HCEC 1CT (cell line): ENCODE results near the gene DIPK1A.
"Not testable (repeated sequence)": the region's sequence is repeated elsewhere in the genome, so short reads cannot be mapped to it uniquely, and the experiment has no call there.

Experiments
- DNase-seq: peaks from one replicate; pipeline ENCODE4 v3.0.0-alpha.2; 2017

The DIPK1A gene

DNA sequence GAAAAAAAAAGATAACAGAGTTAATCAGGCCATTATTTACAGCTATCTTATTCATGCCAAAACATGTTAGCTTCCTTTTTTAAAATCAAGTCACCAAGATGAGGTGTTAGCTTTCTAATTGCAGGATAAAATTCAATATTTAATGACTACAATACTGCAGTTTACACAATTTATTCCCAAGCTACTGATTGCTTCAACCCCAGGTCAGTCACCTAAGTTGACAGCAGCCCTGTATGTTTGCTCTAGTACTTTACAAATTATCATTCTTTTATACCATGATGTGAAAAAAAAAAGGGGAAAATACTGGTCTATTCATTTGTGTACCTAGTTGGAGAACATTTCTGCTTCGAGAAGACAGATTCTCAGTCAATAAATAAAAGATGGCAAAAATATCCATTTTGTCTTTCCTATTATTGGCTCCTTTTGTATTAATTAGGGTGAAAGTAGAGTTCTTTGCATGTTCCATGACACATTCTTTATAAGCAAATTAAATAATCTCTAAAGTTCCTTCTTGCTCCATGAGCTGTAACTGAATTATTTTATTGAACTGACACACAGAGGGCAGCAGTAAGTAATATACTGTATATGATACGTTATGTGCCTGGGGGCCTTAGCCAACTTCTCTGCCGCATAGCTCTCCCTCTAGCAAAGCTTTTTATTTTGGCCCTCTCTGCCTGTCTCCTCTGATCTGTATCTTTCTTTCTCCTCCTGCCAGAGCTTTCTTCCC is 48.0 kb downstream of the DIPK1A start:
- no peak for DNase-seq

DNA sequence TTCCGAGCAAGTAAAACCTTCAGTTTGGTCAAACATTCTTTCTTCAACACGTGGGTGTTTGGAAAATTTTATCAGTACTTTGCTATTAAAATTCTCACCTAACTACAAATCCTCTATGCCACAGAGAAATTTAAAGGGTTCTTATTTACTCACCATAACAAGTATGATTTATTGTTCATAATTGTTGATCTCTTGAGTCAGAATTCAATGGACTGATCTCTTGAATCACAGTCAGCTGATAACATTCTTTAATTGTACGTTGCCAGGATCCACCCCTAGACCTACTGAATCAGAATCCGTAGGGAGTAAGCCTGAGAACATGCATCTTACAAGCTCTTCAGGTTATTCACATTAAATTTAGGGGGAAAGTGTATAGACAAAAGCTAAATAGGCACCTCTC is 51.2 kb downstream of the DIPK1A start:
- DNase-seq, result peak; percentile 78

DNA sequence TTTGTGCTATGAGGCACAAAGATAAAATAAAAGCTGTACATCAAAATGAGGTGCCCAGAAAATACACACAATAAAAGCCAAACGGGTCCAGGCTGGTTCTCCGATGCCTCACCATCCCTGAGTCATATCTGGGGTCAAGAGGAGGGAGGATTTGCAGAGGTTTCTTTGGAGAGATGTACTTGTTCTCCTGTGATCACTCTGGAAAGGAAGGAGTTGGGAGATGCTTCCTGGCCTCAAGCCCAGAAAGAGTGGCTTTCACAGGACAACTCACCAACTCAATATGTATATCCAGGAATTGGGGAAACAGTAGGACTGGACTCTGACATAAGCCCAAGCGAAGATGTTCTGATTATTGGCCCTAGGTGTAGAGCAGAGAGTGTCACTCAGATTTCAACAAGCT is 51.9 kb downstream of the DIPK1A start:
- DNase-seq, result peak; percentile 96

DNA sequence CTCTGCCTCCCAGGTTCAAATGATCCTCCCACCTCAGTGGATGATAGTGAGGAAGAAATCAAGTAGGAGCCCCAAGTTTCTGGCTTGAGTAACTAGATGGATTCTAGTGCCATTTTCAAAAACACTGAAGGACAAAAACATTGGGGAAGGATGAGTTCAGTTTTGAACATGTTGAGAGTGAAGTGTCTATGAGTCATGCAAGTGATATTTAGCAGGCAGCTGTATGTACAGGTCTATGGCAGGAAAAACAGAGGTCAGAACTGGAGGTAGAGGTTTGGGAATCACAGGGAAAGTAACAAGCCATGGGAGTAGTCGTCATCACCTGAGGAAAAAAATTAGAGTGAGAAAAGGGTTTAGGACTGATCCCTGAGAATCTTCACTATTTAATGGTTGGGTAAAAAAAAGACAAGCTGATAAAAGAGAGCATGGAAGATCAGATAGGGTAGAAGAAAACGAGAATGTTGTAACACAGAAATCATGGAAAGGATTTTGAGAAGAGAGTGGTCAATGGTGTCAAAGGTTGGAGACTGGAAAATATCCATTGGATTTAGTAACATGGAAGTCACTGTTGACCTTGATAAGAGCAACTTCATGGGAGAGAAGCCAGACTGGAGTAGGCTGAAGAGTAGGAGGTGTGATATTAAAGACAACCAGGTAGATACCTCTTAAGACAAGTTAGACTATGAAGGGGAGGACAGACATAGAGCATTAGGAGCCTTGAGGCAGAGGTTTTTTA is 53.1 kb downstream of the DIPK1A start:
- DNase-seq, result peak; percentile 56

DNA sequence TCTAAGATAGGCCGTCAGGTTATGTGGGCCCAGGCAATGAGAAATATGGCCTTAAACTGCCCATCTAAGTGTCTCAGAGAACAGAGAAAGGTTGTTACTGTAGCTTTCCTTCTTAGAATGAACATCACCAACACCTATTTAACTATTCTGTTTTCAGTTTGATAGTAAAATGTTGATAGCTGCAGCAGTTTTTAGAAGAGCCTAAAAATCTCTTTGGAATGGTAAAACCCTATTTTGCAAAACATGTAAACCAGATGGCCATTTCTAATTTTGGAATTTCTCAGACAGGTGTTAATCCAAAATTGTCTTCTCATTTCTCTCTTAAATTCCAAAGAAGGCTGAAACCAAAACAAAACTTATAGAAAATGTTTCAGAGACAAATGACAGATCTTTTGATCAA is 57.5 kb downstream of the DIPK1A start:
- DNase-seq, result no peak

DNA sequence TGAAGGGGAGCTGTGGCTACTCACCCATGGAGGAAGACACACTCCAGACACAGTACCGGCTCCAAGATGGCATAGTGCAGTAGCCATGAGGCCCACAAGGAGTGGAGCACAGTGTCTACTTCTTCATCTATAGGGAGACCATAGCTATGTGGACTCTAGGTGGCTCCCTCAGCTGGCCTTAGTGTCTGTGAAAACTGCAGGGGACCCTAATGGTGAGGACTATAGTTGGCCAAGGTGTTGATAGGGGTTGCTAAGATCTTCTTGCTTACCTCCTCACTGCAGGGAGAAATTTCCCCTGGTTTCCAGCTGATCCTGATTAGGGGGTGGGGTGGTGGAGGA is 58.9 kb downstream of the DIPK1A start:
- no peak for DNase-seq

DNA sequence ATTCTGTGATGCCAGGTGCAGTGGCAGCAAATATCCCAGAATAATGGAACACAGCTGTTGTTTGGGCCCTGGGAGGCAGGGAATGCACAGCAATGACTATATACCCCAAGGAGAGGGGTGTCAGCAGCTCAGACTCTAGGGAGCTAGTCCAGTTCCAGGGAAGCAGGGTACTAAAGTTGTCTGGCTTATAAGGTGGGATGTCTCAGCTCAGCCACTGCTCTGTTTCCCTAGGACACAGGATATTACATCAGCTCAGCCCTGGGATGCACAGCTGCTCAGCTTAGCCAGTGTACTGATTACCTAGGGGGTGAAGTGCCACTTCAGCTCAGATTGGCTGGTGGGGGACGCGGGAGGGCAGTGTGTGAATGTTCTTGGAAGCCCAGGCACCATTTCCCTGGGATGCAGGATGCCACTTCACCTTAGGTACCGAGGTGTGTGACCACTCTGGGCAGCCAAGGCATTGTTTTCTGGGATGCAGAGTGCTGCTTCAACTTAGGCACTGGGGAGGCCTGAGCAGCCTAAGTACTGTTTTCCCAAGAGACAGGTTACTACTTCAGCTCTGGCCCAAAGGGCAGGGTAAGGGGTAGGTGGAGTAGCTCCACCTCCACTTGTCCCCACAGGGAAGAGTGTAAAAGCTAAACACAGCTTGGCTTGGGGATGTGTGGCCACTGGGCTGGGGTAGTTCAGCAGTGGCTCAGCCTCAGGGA is 59.4 kb downstream of the DIPK1A start:
- no peak for DNase-seq

DNA sequence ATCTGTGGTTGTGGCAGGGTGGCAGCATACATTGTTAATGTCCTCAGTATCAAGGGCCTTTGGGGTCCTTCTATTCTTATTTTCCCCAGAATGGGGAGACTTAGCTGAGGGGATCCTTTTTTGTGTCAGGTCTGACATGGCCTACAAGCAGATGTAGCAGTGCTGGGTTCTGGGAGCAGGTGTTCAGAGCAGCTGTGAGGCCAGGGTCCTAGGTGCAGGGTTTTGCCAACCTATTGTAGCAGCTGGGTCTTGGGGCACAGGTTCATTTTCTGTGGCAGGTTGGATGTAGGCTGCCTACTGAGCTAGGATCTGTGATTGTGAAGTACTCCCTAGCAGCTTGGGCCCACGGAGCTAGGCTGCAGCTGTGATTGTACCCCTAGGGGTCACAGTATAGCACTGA is 60.1 kb downstream of the DIPK1A start:
- DNase-seq, result no peak

DNA sequence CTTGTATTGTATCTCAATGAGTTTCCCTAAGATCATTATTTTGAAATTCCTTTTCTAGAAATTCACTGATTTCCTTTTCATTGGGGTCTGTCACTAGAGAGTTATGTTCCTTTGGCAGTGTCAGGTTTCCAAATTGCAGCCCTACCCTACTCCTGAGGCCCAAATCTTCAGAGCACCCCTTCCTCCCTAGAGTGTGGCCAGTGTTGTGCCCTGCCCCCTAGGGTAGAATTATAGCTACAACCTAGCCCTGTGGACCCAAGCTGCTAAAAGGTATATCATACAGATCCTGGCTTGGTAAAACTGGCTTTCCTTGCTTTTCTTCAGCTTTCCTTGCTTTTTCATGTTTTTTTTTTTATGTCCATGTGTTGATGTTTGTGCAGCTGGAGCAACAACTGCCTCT is 60.7 kb downstream of the DIPK1A start:
- DNase-seq, result no peak

DNA sequence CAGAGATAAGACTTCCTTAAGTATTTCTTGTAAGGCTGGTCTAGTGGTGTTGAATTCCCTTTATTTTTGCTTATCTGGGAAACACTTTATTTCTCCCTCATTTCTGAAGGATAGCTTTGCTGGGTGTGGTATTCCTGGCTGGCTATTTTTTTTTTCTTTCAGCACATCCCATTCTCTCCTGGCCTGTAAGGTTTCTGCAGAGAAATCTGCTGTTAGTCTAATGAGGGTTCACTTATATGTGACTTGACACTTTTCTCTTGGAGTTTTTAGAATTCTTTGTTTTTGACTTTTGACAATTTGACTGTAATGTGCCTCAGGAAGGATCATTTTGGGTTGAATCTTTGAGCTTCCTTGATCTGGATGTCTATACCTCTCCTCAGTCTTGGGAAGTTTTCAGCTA is 61.5 kb downstream of the DIPK1A start:
- DNase-seq, result no peak

DNA sequence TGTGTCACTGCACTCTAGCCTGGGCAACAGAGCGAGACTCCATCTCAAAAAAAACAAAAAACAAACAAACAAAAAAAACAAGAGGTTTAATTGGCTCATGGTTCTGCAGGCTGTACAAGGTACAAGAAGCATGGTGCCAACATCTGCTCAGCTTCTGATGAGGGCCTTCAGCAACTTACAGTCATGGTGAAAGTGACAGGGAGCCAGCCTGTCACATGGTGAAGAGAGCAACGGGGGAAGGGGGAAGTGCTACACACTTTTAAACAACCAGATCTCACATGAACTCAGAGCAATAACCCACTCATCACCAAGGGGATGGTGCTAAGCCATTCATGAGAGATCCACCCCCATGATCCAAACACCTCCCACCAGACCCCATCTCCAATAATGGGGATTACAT is 63.2 kb downstream of the DIPK1A start:
- DNase-seq, result not testable (repeated sequence)

DNA sequence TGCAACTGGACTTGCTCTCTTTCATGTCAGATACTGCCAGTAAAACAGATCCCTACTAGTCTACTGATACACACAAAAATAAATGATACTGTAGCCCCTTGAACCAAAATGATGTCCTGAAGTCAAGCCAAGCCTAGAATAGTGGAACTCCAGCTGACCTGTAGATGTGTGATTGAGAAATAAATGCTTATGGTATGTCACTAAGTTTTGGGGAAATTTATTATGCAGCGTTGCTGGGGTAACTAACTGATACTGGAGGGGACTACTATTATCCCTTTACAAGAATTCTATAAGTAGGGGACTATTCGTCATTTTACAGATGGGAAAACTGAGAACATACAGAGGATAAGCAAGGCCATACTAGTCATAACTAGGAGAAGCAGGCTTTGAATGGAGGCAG is 73.8 kb downstream of the DIPK1A start:
- DNase-seq, result no peak

DNA sequence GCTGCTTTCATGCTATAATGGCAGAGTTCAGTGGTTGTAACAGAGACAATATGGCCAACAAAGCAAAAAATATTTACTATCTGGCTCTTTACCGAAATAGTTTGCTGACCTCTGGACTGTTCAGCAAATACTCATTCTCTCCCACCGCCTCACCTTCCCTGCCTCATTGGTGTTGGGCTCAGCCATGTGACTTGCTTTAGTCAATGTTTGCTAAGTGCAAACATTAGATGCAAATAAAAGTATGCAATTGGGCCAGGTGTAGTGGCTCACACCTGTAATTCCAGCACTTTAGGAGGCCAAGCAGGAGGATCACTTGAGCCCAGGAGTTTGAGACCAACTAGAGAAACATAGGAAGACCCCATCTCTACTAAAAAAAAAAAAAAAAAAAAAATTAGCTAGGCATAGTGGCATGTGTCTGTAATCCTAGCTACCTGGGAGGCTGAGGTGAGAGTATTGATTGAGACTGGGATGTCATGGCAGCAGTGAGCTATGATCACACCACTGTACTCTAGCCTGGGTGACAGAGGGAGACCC is 74.3 kb downstream of the DIPK1A start:
- DNase-seq, result no peak

DNA sequence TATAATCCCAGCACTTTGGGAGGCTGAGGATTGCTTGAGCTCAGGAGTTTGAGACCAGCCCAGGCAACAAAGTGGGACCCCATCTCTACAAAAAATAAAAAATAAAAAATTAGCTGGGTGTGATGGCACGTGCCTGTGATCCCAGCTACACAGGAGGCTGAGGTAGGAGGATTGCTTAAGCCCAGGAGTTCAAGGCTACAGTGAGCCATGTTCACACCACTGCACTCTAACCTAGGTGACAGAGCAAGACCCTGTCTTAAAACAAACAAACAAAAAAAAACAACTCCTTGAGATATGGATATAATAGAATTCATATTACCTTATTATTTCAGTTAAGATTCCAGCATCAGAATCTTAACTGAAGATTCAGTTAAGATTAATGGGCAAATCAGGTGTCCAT is 77.1 kb downstream of the DIPK1A start:
- DNase-seq, result no peak

DNA sequence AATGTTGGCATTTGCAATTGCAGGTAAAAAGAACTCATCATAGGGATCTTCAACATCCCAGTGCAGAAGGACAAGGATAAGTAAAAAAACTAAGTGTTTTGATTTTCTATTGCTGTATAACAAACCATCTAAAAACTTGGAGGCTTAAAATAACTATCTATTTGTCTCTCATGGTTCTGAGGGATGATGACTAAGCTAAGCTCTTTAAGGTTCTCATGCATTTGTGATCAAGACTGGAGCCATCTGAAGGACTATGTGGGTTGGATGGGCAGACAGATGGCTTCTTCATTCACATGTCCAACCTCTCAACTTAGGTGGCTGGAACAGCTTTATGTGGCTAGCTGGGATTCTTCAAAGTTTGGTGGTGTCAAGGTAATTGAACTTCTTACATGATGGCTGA is 78.0 kb downstream of the DIPK1A start:
- DNase-seq, result no peak

DNA sequence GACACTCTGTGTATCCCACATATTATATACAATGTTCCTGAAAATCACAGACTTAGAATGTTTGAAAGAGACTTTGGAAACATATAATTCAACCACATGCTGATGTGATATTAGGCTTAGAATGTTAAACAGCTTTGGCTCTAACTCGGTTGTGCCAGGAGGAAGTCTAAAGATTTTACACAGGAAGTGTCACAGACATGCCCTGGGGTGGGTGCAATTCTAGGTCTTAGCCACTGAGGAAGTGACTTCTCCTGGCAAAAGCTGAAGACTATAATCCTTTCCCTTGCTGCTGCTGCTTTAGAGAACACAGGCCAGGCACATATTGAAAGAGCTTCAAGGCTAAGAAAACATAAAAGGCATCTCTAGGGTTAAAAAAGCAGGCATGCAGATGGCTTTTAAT is 78.4 kb downstream of the DIPK1A start:
- no peak for DNase-seq

DNA sequence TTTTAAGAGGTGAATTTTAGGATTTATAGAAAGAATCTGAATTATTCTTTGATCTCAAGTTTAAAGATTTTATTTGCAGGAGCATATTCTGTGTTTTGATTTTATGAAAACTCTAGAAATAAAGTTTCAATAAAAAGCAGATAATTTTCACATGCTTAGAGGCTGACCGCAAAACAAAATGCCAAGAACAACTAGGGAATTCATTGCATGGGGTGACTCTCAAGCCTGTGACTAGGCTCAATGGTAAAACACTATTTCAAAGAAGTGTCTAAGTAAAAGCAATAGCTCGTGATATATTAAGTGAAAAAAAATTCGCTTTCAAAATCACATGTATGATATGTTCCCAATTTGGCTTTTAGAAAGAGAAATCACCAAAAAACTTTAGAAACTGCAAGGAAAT is 79.9 kb downstream of the DIPK1A start:
- no peak for DNase-seq

DNA sequence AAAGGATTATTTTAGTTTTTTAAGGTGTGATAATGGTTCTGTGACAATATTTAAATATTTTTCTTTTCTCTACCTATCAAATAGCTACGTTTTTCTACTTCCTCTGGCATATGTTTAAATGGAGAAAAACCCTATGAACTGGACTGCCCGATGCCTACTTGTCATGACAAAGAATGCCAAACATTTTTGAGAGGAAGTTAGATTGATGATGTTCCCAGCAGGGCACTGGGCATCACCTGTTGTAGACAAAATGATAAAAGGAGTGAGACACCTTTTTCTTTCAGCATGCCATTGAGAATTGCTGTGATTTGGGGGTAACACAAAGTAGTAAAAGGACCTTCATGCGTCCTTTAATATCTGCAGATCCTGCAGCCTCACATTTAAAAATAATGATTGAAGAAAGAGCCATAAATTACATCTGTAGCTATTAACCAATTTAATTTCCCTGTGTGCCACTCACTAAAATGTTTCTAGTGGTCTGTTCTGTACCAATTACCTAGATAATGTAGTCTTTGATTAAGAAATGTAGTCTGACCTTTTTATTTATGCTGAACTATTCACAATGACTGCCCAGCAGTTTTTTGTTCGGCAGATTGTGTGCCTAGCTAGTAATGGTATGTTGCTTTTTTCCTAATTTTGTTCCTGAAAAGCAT is 81.8 kb downstream of the DIPK1A start:
- DNase-seq, result no peak

DNA sequence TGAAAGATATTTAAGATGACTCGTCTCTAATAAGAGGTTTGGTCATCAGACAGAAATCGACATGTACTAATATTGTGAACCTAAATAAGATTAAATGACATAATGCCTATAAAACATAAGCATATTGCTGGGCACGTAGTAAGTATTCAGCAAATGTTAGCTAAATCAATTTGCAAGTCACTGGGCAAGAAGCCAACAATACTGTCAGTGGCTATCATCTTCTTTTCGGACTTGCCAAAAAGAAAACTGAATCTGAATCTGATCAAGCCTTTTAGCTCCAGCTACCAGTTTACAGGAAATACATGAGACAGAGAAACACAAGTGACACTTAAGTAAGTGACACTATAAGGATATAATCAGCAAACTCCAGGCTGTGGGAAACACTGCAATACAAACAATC is 83.5 kb downstream of the DIPK1A start:
- peak; percentile 11 for DNase-seq

DNA sequence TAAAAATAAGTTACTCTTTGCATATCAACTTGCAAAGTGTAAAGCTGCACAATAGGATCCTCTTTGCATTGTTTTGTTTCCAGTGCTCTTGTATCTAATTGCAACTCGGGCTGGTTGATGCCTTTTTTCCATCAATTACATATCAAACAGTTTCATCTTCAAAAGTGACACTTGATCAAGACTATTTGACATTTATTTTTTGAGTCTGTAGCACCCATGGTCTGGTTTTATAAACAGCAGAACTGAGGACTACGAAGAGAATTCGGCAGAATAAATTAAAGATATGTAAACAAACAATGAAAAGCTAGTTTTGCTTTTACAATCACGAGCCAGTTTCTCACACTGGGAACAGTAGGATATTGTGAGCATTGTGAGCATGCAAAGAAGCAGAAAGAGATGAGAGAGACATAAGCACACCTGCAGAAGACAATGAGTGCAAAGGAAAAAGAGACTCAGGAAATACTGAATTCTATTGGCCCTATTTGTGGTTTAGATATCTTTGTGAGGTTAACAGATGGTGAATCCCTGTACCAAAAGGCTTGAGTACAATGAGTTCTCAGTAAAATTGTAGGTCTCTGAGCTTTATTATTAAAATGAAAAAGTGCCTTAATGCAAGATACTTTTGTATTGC is 84.1 kb downstream of the DIPK1A start:
- no peak for DNase-seq

DNA sequence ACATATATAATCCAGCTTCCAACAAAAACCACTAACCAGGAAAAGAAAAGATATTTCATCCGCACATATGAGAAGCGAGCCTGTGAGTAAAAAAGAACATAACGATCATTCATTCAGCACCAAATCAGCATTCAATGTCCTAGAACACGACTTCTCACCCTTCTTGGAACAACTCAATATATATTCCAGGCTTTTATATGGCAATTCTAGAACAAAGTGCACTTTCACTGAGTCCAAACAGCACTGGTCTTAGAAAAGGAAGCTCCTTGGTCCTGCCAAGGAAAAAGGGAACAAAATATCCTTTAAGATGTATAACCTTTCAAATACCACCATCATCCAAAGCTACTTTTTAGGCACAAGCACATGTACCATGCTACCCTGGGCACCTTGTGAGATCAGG is 84.9 kb downstream of the DIPK1A start:
- DNase-seq, result no peak

DNA sequence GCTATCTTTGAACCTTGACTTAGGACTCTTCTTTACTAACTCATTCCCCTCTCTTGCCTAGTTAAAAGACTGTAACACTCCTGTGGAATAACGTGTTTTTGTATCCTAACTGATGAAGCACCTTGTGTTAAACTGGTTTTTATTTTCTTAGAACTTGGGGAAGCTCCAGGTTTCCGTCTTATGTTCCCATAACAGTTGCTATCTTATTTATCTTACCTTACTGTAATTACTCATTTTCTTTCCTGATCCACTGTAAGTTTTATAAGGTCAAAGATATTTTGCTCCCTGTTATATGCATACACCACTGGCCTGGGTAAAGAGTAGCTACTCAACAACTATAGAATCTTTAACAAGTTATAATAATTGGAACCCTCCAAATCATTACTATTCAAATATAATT is 86.3 kb downstream of the DIPK1A start:
- no peak for DNase-seq

DNA sequence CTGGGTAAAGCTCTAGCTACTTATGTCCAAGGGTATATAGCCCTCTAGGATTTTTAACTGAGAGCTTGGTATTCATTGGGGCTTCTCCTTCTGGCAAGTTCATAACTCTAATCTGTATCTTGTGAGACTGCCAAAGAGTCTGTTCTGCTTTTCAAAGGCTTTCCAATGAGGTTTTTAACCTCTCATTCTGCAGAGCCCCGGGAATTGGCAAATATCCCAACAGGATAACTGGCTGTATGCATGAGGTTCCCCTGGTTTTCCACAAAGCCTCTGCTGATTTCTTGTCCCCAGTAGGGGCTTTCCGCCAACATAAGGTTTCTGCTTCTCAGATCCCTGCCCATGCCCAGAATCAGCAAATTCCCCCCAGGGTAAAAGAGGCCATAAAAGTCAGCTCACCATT is 88.5 kb downstream of the DIPK1A start:
- no peak for DNase-seq
